Measurements from ENCODE around the gene SPSB1. TPM values are rescaled to one million over a fixed set of nuclear protein-coding genes. Genes with fewer than 3 reads are reported as not detected.

SPSB1 gene
- total and polyA plus RNA-seq, 2 donors from 2014 or later: 12.7 to 25.9 TPM

- peak overlapping the region in 1 of 2 donors; percentile 4 for H3K27ac ChIP-seq (ENCODE audit: low read depth in 2 of 2, low read length in 2 of 2)
- no peak for FAIRE-seq
- no peaks in the 10 kb centered on the region for H3K27me3 ChIP-seq (ENCODE audit: control insufficient read depth, insufficient read depth, low read length)
Measured at GRCh38 chr1:9410737-9411297, 118.1 kb downstream of the SPSB1 start.

GRCh38 chr1:9413071-9413876 is 120.6 kb downstream of the SPSB1 start:
- FAIRE-seq (no peak), DNase-seq (peak; percentile 66 to 91 (median 77))
- H3K9ac ChIP-seq (ENCODE audit: low read length in 3 of 3): peak overlapping the region in 1 of 3 donors; percentile 51
- H3K27ac ChIP-seq (ENCODE audit: low read depth in 2 of 2, low read length in 2 of 2): peak overlapping the region; percentile 88
- intact Hi-C loops (cut with DNase I): no loop called here
- H3K4me1 ChIP-seq (ENCODE audit: control insufficient read depth in 2 of 3, insufficient read depth in 2 of 3, low read depth in 1 of 3, low read length in 3 of 3): peaks cover 0 to 6% (median 0%) of the 10 kb centered on the region in 3 donors
- H3K4me3 ChIP-seq (ENCODE audit: low read length in 3 of 3): no peak overlapping the region
- TF ChIP-seq, protein P1, sequence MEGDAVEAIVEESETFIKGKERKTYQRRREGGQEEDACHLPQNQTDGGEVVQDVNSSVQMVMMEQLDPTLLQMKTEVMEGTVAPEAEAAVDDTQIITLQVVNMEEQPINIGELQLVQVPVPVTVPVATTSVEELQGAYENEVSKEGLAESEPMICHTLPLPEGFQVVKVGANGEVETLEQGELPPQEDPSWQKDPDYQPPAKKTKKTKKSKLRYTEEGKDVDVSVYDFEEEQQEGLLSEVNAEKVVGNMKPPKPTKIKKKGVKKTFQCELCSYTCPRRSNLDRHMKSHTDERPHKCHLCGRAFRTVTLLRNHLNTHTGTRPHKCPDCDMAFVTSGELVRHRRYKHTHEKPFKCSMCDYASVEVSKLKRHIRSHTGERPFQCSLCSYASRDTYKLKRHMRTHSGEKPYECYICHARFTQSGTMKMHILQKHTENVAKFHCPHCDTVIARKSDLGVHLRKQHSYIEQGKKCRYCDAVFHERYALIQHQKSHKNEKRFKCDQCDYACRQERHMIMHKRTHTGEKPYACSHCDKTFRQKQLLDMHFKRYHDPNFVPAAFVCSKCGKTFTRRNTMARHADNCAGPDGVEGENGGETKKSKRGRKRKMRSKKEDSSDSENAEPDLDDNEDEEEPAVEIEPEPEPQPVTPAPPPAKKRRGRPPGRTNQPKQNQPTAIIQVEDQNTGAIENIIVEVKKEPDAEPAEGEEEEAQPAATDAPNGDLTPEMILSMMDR (IDR thresholded peaks at IDR 0.05; ENCODE audit: borderline replicate concordance, extremely low read depth, insufficient read depth): no peak
- no peaks in the 10 kb centered on the region for H3K27me3 ChIP-seq (ENCODE audit: control insufficient read depth, insufficient read depth, low read length)
- no peaks in the 10 kb centered on the region for H3K9me3 ChIP-seq (ENCODE audit: control insufficient read depth in 2 of 3, insufficient read depth in 1 of 3, low read length in 3 of 3)
- no peaks in the 10 kb centered on the region for H3K36me3 ChIP-seq (ENCODE audit: control insufficient read depth in 2 of 3, insufficient read depth in 3 of 3, low read length in 3 of 3)

More at GRCh38 chr1:9410737-9411297, 118.1 kb downstream of the SPSB1 start:
- Histone ChIP-seq H3K9ac (ENCODE audit: low read length in 3 of 3) (no peak overlapping the region), H3K36me3 (ENCODE audit: control insufficient read depth in 2 of 3, insufficient read depth in 3 of 3, low read length in 3 of 3) (no peaks in the 10 kb centered on the region), H3K4me3 (ENCODE audit: low read length in 3 of 3) (no peak overlapping the region), H3K4me1 (ENCODE audit: control insufficient read depth in 2 of 3, insufficient read depth in 2 of 3, low read depth in 1 of 3, low read length in 3 of 3) (peaks cover 0 to 6% (median 0%) of the 10 kb centered on the region in 3 donors), H3K9me3 (ENCODE audit: control insufficient read depth in 2 of 3, insufficient read depth in 1 of 3, low read length in 3 of 3) (no peaks in the 10 kb centered on the region)
- intact Hi-C loops (cut with DNase I): no loop called here
- TF ChIP-seq, protein P1 (IDR thresholded peaks at IDR 0.05; ENCODE audit: borderline replicate concordance, extremely low read depth, insufficient read depth): no peak
- peak in 1 of 5 donors; percentile 25 for DNase-seq

GRCh38 chr1:9413877-9414213 is 121.2 kb downstream of the SPSB1 start:
- H3K36me3 ChIP-seq (ENCODE audit: control insufficient read depth in 2 of 3, insufficient read depth in 3 of 3, low read length in 3 of 3): no peaks in the 10 kb centered on the region
- no peak overlapping the region for H3K4me3 ChIP-seq (ENCODE audit: low read length in 3 of 3)
- no peak for FAIRE-seq
- H3K27me3 ChIP-seq (ENCODE audit: control insufficient read depth, insufficient read depth, low read length): no peaks in the 10 kb centered on the region
- peaks cover 0 to 6% (median 0%) of the 10 kb centered on the region in 3 donors for H3K4me1 ChIP-seq (ENCODE audit: control insufficient read depth in 2 of 3, insufficient read depth in 2 of 3, low read depth in 1 of 3, low read length in 3 of 3)
- TF ChIP-seq, protein P1 (IDR thresholded peaks at IDR 0.05; ENCODE audit: borderline replicate concordance, extremely low read depth, insufficient read depth): no peak
- DNase-seq: peak in 2 of 5 donors; percentile 76 to 92
- no peaks in the 10 kb centered on the region for H3K9me3 ChIP-seq (ENCODE audit: control insufficient read depth in 2 of 3, insufficient read depth in 1 of 3, low read length in 3 of 3)
- peak overlapping the region in 1 of 3 donors; percentile 51 for H3K9ac ChIP-seq (ENCODE audit: low read length in 3 of 3)
- intact Hi-C loops (cut with DNase I): no loop called here
- peak overlapping the region; percentile 88 for H3K27ac ChIP-seq (ENCODE audit: low read depth in 2 of 2, low read length in 2 of 2)

All from kidney (tissue), 14 donors.